HepG2 (cell line): ENCODE data around the gene SSC5D. TPM values are rescaled to one million over a fixed set of nuclear protein-coding genes. Genes with fewer than 3 reads are reported as not detected.

ENCODE experiments used
- ATAC-seq: fragments of 200-7000 bp; cut with Tn5 transposase; 3 replicates; pipeline ENCODE4 v1.9.1; 2020; ENCODE audit warnings: mild to moderate bottlenecking, moderate library complexity
- BruUV-seq: library from RNA; stranded (reverse); fragments of 400-500 nt; replicated peaks from 2 replicates; lab custom pipeline; 2021; lab: Mats Ljungman, UMichigan
- CTCF ChIA-PET: fragments of 300-600 bp; formaldehyde crosslinking; extraction: SDS; loops from one replicate; lab custom pipeline; 2021; ENCODE audit warnings: low total read pairs, inconsistent platforms, low intra/inter-chr PET ratio; lab: Yijun Ruan, JAX
- POLR2A ChIA-PET: fragments of 350-600 bp; sonication (Branson Sonifier 250); formaldehyde crosslinking; loops from one replicate; lab custom pipeline; 2020; ENCODE audit warnings: antibody characterized with exemption, inconsistent platforms; lab: Yijun Ruan, JAX
- DNase-seq: peaks from one replicate; pipeline ENCODE4 v3.0.0-alpha.2; 2015; ENCODE audit warnings: low spot score
- FAIRE-seq: peaks from 3 replicates; lab custom pipeline; 2011; peaks lifted over from hg19 to GRCh38; lab: Jason Lieb, UNC
- H2AFZ ChIP-seq: one replicate; pipeline ENCODE4 v1.6.1; 2011; ENCODE audit warnings: low read length, inconsistent platforms
- H3K27ac ChIP-seq: fragments of 300-600 bp; 3 replicates; pipeline ENCODE4 v1.8.0; 2011; ENCODE audit warnings: mixed run types, mild to moderate bottlenecking, mixed read lengths, low read length, inconsistent platforms; ENCODE audit not compliant: insufficient read depth; ENCODE audit errors: extremely low read length
- H3K27me3 ChIP-seq, 2 experiments: fragments of 200-600 bp in 1 of 2; 2 replicates in 1 of 2; 3 replicates in 1 of 2; pipeline versions ENCODE4 v1.6.0 to v1.8.0; 2011; ENCODE audit warnings: low read length in 2 of 2, mild to moderate bottlenecking in 2 of 2, moderate library complexity in 2 of 2, inconsistent platforms in 1 of 2; ENCODE audit not compliant: insufficient read depth in 2 of 2, control insufficient read depth in 1 of 2
- H3K36me3 ChIP-seq, 2 experiments: fragments of 200-600 bp in 1 of 2; replicated peaks in 1 of 2; 2 replicates in 1 of 2; 3 replicates in 1 of 2; pipeline versions ENCODE4 v1.5.1 to v1.8.0; 2011; ENCODE audit warnings: low read length in 2 of 2, inconsistent platforms in 1 of 2; ENCODE audit not compliant: insufficient read depth in 2 of 2, control insufficient read depth in 1 of 2
- H3K4me1 ChIP-seq: 2 replicates; pipeline ENCODE4 v1.5.1; 2012; ENCODE audit warnings: low read length, inconsistent platforms; ENCODE audit not compliant: insufficient read depth
- H3K4me2 ChIP-seq: 2 replicates; pipeline ENCODE4 v1.6.0; 2011; ENCODE audit warnings: low read depth, low read length, inconsistent platforms
- H3K4me3 ChIP-seq, 3 experiments: fragments of 200-600 bp in 1 of 3; sonication (generic), shearing (Covaris generic) in 1 of 3; replicated peaks in 1 of 3; 2 replicates each; pipeline ENCODE4 v1.5.1; 2011 to 2016; ENCODE audit warnings: low read length in 3 of 3, inconsistent platforms in 2 of 3, low read depth in 2 of 3, mild to moderate bottlenecking in 2 of 3, control low read depth in 1 of 3, mixed read lengths in 1 of 3; ENCODE audit not compliant: insufficient read depth in 1 of 3
- H3K79me2 ChIP-seq: one replicate; pipeline ENCODE4 v1.6.1; 2011; ENCODE audit warnings: low read length, inconsistent platforms; ENCODE audit not compliant: insufficient read depth
- H3K9ac ChIP-seq: 2 replicates; pipeline ENCODE4 v1.6.0; 2011; ENCODE audit warnings: mild to moderate bottlenecking, low read depth, low read length, inconsistent platforms; ENCODE audit not compliant: insufficient read depth
- H3K9me3 ChIP-seq: 2 replicates; pipeline ENCODE4 v1.5.1; 2012; ENCODE audit warnings: mild to moderate bottlenecking, low read length
- H4K20me1 ChIP-seq: 2 replicates; pipeline ENCODE4 v1.6.0; 2011; ENCODE audit warnings: inconsistent platforms, mild to moderate bottlenecking, low read length, moderate library complexity; ENCODE audit not compliant: insufficient read depth
- DZIP1 ChIP-seq: sonication (generic); formaldehyde crosslinking; IDR thresholded peaks from 2 replicates; pipeline ENCODE4 v1.5.0; 2020; ENCODE audit warnings: mild to moderate bottlenecking, missing genetic modification reagents
- FOXP1 ChIP-seq, 2 experiments: fragments of 450-650 bp in 1 of 2; IDR thresholded peaks; 2 replicates each; pipeline ENCODE4 v1.6.1; 2017 to 2018; ENCODE audit warnings: antibody characterized with exemption in 1 of 2
- GLI4 ChIP-seq: sonication (generic); formaldehyde crosslinking; IDR thresholded peaks from 2 replicates; pipeline ENCODE4 v1.5.1; 2020; ENCODE audit warnings: missing genetic modification reagents, mild to moderate bottlenecking, moderate library complexity, borderline replicate concordance
- HDAC1 ChIP-seq: sonication (generic); formaldehyde crosslinking; IDR thresholded peaks from 2 replicates; pipeline ENCODE4 v1.5.1; 2020; ENCODE audit warnings: mild to moderate bottlenecking, missing genetic modification reagents
- IKZF4 ChIP-seq: sonication (generic); formaldehyde crosslinking; IDR thresholded peaks from 2 replicates; pipeline ENCODE4 v1.5.1; 2020; ENCODE audit warnings: borderline replicate concordance, mild to moderate bottlenecking, low read depth, missing genetic modification reagents; ENCODE audit errors: not compliant biosample characterization
- MEIS1 ChIP-seq: sonication (generic); formaldehyde crosslinking; IDR thresholded peaks from 2 replicates; pipeline ENCODE4 v1.9.0; 2021; ENCODE audit warnings: mild to moderate bottlenecking, missing genetic modification reagents, moderate library complexity, borderline replicate concordance
- PHF5A ChIP-seq: IDR thresholded peaks from one replicate; pipeline ENCODE4 v1.6.1; 2018; ENCODE audit warnings: low read depth, missing genetic modification reagents; ENCODE audit not compliant: unreplicated experiment
- PITX1 ChIP-seq: sonication (generic); formaldehyde crosslinking; IDR thresholded peaks from 2 replicates; pipeline ENCODE4 v1.5.1; 2020; ENCODE audit warnings: mild to moderate bottlenecking, missing genetic modification reagents
- PPARG ChIP-seq: conservative IDR thresholded peaks from 2 replicates; pipeline ENCODE4 v1.6.1; 2016; ENCODE audit warnings: missing biosample characterization, missing genetic modification reagents
- PREB ChIP-seq: sonication (generic); formaldehyde crosslinking; IDR thresholded peaks from 2 replicates; pipeline ENCODE4 v1.4.0; 2020; ENCODE audit warnings: missing genetic modification reagents
- RELA ChIP-seq: sonication (generic); formaldehyde crosslinking; IDR thresholded peaks from 2 replicates; pipeline ENCODE4 v1.4.0; 2020; ENCODE audit warnings: missing genetic modification reagents
- SKI ChIP-seq: fragments of 450-650 bp; IDR thresholded peaks from one replicate; pipeline ENCODE4 v1.6.1; 2018; ENCODE audit warnings: mild to moderate bottlenecking; ENCODE audit not compliant: partially characterized antibody
- WIZ ChIP-seq: sonication (generic); formaldehyde crosslinking; IDR thresholded peaks from 2 replicates; pipeline ENCODE4 v1.5.1; 2020; ENCODE audit warnings: mild to moderate bottlenecking, missing genetic modification reagents
- ZBTB43 ChIP-seq: sonication (generic); formaldehyde crosslinking; conservative IDR thresholded peaks from 2 replicates; pipeline ENCODE4 v1.4.0; 2020; ENCODE audit warnings: missing genetic modification reagents
- ZNF17 ChIP-seq: sonication (generic); formaldehyde crosslinking; IDR thresholded peaks from 2 replicates; pipeline ENCODE4 v1.5.0; 2020; ENCODE audit warnings: mild to moderate bottlenecking, missing genetic modification reagents
- WGBS: methylation state at CpG from one replicate; pipeline ENCODE4 v1.1.6; 2017; ENCODE audit warnings: low lambda C conversion rate; 5-methylcytosine and 5-hydroxymethylcytosine counted together
- in situ Hi-C: cut with HindIII; loops from 2 replicates; pipeline ENCODE4 v1.10.0; 2017; ENCODE audit warnings: low pct_unique_long_range_greater_than_20kb; ENCODE audit not compliant: extremely low pct_ligation_motif_present
- intact Hi-C: fragments of 100-400 bp; cut with micrococcal nuclease; formaldehyde crosslinking; loops from one replicate; pipeline ENCODE4 v1.10.0; 2022; ENCODE audit not compliant: unreplicated experiment
- polyA plus RNA-seq, 8 experiments: library from polyadenylated mRNA; depleted of rRNA in 3 of 8; stranded (reverse) in 7 of 8; unstranded in 1 of 8; fragments of >200 nt; fragmentation: Illumina TruSeq in 4 of 8; extraction: Trizol in 4 of 8; gene quantifications; 2 replicates each; pipeline versions ENCODE4 v1.2.1 to v1.2.3, GENCODE V29; 2011 to 2016; ENCODE audit warnings: low read depth in 4 of 8, missing spikeins in 1 of 8, mixed read lengths in 1 of 8; ENCODE audit not compliant: insufficient read depth in 1 of 8
- total RNA-seq, 5 experiments: library from RNA; depleted of rRNA; stranded (reverse); fragments of >200 nt; fragmentation: Illumina TruSeq; extraction: Trizol; gene quantifications; 2 replicates each; pipeline ENCODE4 v1.2.3, GENCODE V29; 2016; ENCODE audit warnings: low read depth in 1 of 5

The SSC5D gene
- total and polyA plus RNA-seq, 2 of the 13 experiments (the other 11 are each of a cell fraction or from before 2014, with no cell fraction given) = not detected

GRCh38 chr19:55457683-55458457 is 30.4 kb upstream of the SSC5D start:
- Histone ChIP-seq H4K20me1 (peaks cover 10% of the 10 kb centered on the region; the same call in 1 of the 2 replicates), H3K36me3 (peaks cover 1 to 11% of the 10 kb centered on the region in 2 experiments; a peak in 4 of 5 replicates), H3K27me3 (no peaks in the 10 kb centered on the region), H3K9me3 (no peaks in the 10 kb centered on the region), H3K4me3 (no peak overlapping the region), H3K4me2 (no peak overlapping the region), H3K4me1 (peaks cover 47% of the 10 kb centered on the region), H3K9ac (no peak overlapping the region), H3K79me2 (peaks cover 20% of the 10 kb centered on the region), H3K27ac (no peak overlapping the region), H2AFZ (no peak overlapping the region)
- ATAC-seq = no peak
- CTCF ChIA-PET = no interaction called here
- TF ChIP-seq ZNF17 (CRISPR knock-in tag) (no peak), PPARG (CRISPR knock-in tag) (no peak), FOXP1 (IDR thresholded peaks at IDR 0.05) (no peak), FOXP1 (CRISPR knock-in tag; IDR thresholded peaks at IDR 0.05) (no peak), ZBTB43 (CRISPR knock-in tag) (no peak), PHF5A (CRISPR knock-in tag) (no peak), RELA (CRISPR knock-in tag) (no peak), MEIS1 (CRISPR knock-in tag) (no peak), HDAC1 (CRISPR knock-in tag) (no peak), SKI (no peak), IKZF4 (CRISPR knock-in tag) (no peak), PITX1 (CRISPR knock-in tag) (no peak), GLI4 (CRISPR knock-in tag) (no peak), WIZ (no peak), PREB (CRISPR knock-in tag) (no peak), DZIP1 (CRISPR knock-in tag) (no peak)
- no peak for FAIRE-seq
- intact Hi-C loops = no loop called here
- POLR2A ChIA-PET = interaction anchor here (0.6 kb wide), 1 partner anchor 45 kb away, joined by 3 read pairs; no protein-coding TSS in a partner anchor
- BruUV-seq = no TSS peak
- in situ Hi-C loops = no loop called here
- 97% methylated on average over 16 of the region's 16 CpGs for WGBS
- DNase-seq = no peak
